NCI-H1694 treated with DMSO at 0.1 percent for 48 hours (cell line): Measurements from ENCODE around the gene TMEM191B.
"Not testable (repeated sequence)": the region's sequence is repeated elsewhere in the genome, so short reads cannot be mapped to it uniquely, and the experiment has no call there.

ENCODE experiments used
- DNase-seq: peaks from one replicate; lab custom pipeline; 2025; lab: John Stamatoyannopoulos, UW

Gene TMEM191B

DNA sequence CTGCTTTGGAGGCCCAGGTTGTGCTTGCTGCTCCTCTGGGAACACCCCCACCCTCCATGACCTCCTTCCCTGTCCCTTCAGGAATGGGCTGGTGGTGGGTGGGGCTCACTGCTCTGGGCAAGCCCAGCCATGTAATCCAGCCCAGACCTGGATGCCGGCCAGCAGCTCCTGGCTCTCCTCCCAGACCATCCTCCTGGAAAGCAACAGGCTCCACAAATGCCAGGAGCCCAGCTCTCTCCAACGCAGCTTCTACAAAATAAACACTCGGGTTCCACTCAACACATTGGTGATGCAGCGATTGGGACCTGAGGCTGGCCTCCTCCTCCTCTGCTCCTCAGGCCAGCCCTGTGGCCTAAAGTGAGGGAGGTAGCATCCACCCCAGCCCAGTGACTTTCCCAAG, 30.9 kb downstream of the TMEM191B start:
- not testable (repeated sequence) for DNase-seq

GRCh38 chr22:18558939-18559338, 31.3 kb downstream of the TMEM191B start:
- DNase-seq: not testable (repeated sequence)

DNA sequence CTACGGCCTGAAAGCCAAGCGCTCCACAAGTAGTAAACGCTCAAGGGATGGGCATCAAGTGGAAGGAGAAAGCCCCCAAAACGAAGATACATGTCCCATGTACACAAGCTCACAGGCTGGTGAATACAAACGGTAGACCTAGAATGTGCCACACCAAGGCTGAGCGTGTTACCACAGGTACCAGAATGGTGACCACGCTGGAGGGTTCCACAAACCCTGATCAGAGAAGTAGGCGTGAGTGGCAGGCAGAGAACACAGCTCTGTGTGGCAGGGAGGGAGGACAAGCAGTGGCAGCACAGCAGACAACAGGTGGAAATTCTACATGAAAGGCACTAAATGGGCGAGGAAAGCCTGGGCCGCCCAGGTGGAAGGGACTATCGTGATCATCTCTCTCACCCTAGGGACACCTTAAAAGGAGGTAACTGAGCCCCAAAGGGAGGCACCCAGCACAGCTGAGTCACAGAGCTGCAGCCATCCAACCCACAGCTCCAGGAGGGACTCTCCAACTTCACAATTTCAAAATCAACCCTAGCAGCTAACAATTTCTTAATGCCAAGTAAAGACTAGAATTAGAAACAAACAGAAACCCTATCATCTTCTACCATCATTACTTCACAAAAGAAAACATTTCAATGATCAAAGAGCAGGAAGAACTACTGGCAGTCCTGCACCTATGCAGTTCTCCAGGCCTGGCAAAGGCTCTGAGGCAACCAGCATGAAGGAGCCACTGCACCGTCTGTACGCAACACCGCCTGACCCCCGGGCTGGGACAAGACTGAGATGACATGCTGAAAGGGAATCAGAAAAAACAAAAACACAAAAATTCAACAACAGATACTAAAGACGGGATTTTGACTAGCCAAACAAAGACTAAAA, 32.7 kb downstream of the TMEM191B start:
- not testable (repeated sequence) for DNase-seq

- DNase-seq: not testable (repeated sequence)
Measured at GRCh38 chr22:18570509-18571246, 43.1 kb downstream of the TMEM191B start.

DNA sequence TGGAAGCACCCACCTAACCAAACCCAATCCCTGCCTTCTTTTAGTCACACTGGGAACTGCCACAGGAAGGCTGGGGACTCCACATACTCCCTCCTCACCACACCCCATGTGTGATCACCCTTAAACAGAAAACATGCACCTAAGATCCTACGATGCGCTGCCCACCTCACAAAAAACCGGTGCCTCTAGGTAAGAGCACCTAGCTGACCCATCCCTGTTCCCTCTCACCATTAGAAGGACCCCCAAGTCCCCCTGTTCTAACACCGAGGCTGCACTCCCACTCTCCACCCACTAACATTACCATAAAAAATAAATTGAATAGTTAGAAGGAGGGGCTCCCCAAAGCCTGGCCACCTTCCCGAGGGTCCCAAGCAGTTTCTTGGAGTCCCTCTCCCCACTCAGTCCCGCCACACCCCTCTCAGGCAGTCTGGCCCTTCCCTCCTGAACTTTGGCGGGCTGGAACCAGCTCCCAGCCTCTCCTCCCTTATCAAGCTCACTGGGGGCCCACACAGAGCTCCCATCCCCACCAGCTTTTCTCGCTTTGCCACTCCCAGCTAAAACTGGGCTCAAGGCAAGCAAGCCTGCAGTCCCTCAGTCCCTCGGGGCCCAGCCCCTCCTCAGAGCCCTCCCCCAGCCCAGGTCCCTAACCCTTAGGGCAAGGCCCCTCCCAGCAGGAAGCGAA, 46.0 kb downstream of the TMEM191B start:
- not testable (repeated sequence) for DNase-seq

GRCh38 chr22:18574555-18574954, 47.0 kb downstream of the TMEM191B start:
- not testable (repeated sequence) for DNase-seq

DNA sequence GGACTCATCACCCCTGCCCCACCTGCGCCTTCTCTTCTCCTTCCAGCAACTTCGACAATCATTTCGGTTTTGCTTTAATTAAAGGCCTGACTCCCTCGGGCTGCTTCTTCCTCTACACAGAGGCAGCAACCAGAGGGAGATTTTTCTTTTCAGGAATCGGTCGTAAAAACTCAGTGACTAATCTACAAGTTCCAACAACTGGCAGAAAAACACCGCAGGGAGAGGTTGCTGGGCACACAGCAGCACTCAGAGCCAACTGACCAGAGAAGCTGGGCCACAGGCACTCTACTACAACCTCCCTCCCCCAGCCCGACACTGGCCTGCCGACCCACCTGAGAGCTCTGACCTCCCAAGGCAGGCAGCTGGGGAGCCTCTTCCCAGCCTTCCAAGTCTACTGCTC, 48.1 kb downstream of the TMEM191B start:
- DNase-seq: not testable (repeated sequence)

DNA sequence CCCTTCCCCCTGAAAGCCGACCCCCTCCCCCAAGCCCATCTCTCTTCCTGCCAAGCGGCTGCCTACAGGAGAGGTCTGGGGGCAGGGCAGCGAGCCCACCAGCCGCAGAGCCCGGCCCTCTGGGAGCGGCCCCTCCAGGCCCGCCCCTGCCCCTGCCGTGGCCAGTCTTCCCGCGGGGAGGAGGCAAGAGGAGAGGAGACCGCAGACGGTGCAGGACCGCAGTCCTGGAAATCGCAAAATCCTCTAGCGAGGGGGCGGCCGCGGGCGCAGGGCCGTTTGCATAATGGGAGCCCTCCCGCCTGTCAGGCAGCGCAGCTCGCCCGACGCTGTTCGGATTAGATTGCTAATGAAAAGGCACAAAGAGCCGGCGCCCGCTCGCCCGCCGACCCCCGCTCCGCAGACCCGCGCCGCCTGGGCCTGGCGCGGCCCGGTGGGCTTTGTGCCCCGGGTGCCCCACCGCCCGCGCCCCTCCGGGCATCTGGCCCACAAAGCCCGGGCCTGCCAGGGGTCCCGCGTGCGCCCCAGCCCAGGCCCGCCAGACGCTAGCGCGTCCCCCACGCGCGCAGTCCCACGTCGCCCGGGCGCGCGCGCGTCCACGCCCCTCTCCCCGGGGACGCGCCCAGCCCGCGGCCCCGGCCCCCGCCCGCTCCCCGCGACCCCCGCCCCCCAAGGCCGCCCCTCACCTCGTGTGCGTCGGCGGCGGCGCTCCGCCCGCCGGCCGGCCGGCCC, 49.7 kb downstream of the TMEM191B start:
- DNase-seq: not testable (repeated sequence)

- DNase-seq: not testable (repeated sequence)
Measured at GRCh38 chr22:18577847-18578246, 50.2 kb downstream of the TMEM191B start.
